GM12873 (cell line): Measurements from ENCODE around the gene NPHS1.

Source experiments
- CTCF ChIP-seq: IDR thresholded peaks from 2 replicates; pipeline ENCODE4 v1.5.1; 2012; ENCODE audit warnings: low read depth, mild to moderate bottlenecking, moderate library complexity, low read length, control low read depth; ENCODE audit not compliant: insufficient read depth; ENCODE audit errors: missing control alignments

The NPHS1 gene

GRCh38 chr19:35789978-35790944 lies 62.0 kb downstream of the NPHS1 start:
- TF ChIP-seq CTCF, result no peak

- TF ChIP-seq CTCF, result no peak
These were observed 62.9 kb downstream of the NPHS1 start for GRCh38 chr19:35789195-35789977.

GRCh38 chr19:35788205-35788960 lies 63.9 kb downstream of the NPHS1 start:
- no peak for TF ChIP-seq CTCF

GRCh38 chr19:35787227-35787799 lies 65.0 kb downstream of the NPHS1 start:
- TF ChIP-seq CTCF, result no peak

- no peak for TF ChIP-seq CTCF
These were observed 65.8 kb downstream of the NPHS1 start for GRCh38 chr19:35786299-35787160.

GRCh38 chr19:35785339-35785627 lies 67.0 kb downstream of the NPHS1 start:
- TF ChIP-seq CTCF, result no peak
